SK-N-SH (cell line): ENCODE data around the gene MYH10.

Source experiments
- CTCF ChIP-seq: fragments of 200-600 bp; sonication (generic); IDR thresholded peaks from 2 replicates; pipeline ENCODE4 v1.6.1; 2017; ENCODE audit warnings: antibody characterized with exemption, mild to moderate bottlenecking, moderate library complexity
- EZH2phosphoT487 ChIP-seq: fragments of 200-600 bp; sonication (generic); IDR thresholded peaks from 2 replicates; pipeline ENCODE4 v1.6.1; 2017; ENCODE audit warnings: low read depth, mixed run types, mild to moderate bottlenecking, antibody characterized with exemption, moderate library complexity, borderline replicate concordance
- GABPA ChIP-seq: IDR thresholded peaks from 2 replicates; pipeline ENCODE4 v1.4.0; 2012; ENCODE audit warnings: low read depth, mild to moderate bottlenecking
- GATA2 ChIP-seq: sonication (generic); formaldehyde crosslinking; IDR thresholded peaks from 2 replicates; pipeline ENCODE4 v1.5.0; 2020; ENCODE audit warnings: mild to moderate bottlenecking, missing genetic modification reagents
- JUND ChIP-seq: IDR thresholded peaks from 2 replicates; pipeline ENCODE4 v1.4.0; 2012
- MXI1 ChIP-seq: IDR thresholded peaks from 2 replicates; pipeline ENCODE4 v1.6.1; 2012; ENCODE audit warnings: mild to moderate bottlenecking, low read depth, low read length, improper control_type of control experiment
- NRF1 ChIP-seq: IDR thresholded peaks from 2 replicates; pipeline ENCODE4 v1.6.1; 2012; ENCODE audit warnings: low read depth, mild to moderate bottlenecking, low read length
- PBX3 ChIP-seq: IDR thresholded peaks from 2 replicates; pipeline ENCODE4; 2012
- POLR2AphosphoS5 ChIP-seq: IDR thresholded peaks from 2 replicates; pipeline ENCODE4 v1.6.1; 2012; ENCODE audit warnings: low read depth, low read length
- RAD21 ChIP-seq: IDR thresholded peaks from 2 replicates; pipeline ENCODE4 v1.6.1; 2012; ENCODE audit warnings: mild to moderate bottlenecking, low read length
- REST ChIP-seq: IDR thresholded peaks from 2 replicates; pipeline ENCODE4 v1.6.1; 2012; ENCODE audit warnings: mild to moderate bottlenecking, low read depth, low read length, moderate library complexity
- TAF1 ChIP-seq: IDR thresholded peaks from 2 replicates; pipeline ENCODE4 v1.6.1; 2012; ENCODE audit warnings: low read depth, mild to moderate bottlenecking, low read length, moderate library complexity, borderline replicate concordance

GRCh38 chr17:8514801-8515200, 115.7 kb downstream of the MYH10 start:
- TF ChIP-seq NRF1 (no peak), EZH2phosphoT487 (no peak), CTCF (no peak), POLR2AphosphoS5 (no peak), GABPA (no peak), MXI1 (no peak), GATA2 (CRISPR knock-in tag) (no peak), JUND (no peak), TAF1 (no peak), REST (no peak), PBX3 (no peak), RAD21 (no peak)
